Spleen (tissue), 7 donors: ENCODE data around the gene GJA4.

Experiments
- CTCF ChIP-seq, 11 experiments: fragments of 200-600 bp in 7 of 11; fragments of 450-650 bp in 4 of 11; sonication (generic) in 4 of 11; IDR thresholded peaks in 8 of 11; conservative IDR thresholded peaks in 3 of 11; 1 replicate in 7 of 11; 2 replicates in 4 of 11; pipeline versions ENCODE4 v1.4.0 to v1.8.0; 2016 to 2021; ENCODE audit warnings: antibody characterized with exemption in 11 of 11, inconsistent platforms in 4 of 11, mild to moderate bottlenecking in 1 of 11
- POLR2A ChIP-seq, 3 donors: fragments of 450-650 bp; IDR thresholded peaks; one replicate each; pipeline ENCODE4 v1.5.1; 2017; ENCODE audit warnings: antibody characterized with exemption in 3 of 3, mild to moderate bottlenecking in 1 of 3
- POLR2AphosphoS5 ChIP-seq, 3 donors: sonication (generic); formaldehyde crosslinking; IDR thresholded peaks; one replicate each; pipeline ENCODE4 v1.5.1; 2017; ENCODE audit warnings: antibody characterized with exemption in 3 of 3
- donor health status: DM: no; HTN: no; CAD: no; lungs with moderate emphysema.
- donor health status: DM: no; HTN: no; CAD: no.
- donor health status: DM: no; HTN: no; CAD: no.

- TF ChIP-seq POLR2A (IDR thresholded peaks at IDR 0.05) (no peak), CTCF (IDR thresholded peaks at IDR 0.05 in 8 of 11, conservative IDR thresholded peaks at IDR 0.05 in 3 of 11) (no peak), POLR2AphosphoS5 (IDR thresholded peaks at IDR 0.05) (no peak)
Observed at GRCh38 chr1:34839526-34840305, 46.9 kb downstream of the GJA4 start.
